Measurements from ENCODE around the gene TBC1D23.
"Not testable (repeated sequence)": the region's sequence is repeated elsewhere in the genome, so short reads cannot be mapped to it uniquely, and the experiment has no call there.

TBC1D23 gene

DNA sequence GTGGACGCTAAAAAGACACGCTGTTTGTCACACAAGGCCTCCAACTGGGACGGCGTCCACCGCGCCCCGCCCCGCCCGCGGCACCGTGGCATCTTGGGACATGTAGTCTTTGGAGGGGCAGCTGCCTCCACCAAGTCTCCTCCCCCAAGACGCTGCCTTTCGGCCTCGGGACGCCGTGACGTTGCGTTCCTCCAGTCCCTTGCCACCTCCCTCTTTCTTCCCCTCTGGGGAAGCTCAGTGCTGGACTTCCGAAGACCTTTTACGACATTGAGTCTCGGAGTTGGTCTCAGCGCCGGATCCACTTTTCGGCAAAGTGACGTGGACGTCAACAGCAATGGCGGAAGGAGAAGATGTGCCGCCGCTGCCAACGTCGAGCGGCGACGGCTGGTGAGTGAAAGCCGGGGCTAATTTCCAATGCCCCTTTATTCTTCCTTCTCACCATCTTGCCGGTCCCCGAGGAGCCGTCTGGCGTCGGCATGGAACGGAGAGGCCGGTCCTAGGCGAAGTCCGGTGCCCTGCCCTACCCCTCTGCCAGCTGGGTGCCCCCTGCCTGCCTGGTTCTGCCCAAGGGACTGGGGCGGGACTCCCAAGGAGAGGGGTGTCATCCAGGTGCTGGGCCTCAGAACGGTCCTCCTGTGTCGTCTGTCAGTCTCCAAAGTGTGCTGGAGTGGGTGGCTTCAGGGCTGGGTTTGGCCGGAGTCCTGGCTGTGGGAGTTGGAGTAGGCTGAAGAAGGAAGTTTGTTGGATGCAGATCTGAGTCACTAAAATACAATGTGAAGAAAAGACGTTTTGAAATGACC, at the start of gene TBC1D23:
Gene TBC1D23, plus strand, starts transcription at position 308 of the 800 bp plus-strand sequence. Its CDS starts 27 bp downstream, at position 335.
- peak; percentile 97 for DNase-seq

DNA sequence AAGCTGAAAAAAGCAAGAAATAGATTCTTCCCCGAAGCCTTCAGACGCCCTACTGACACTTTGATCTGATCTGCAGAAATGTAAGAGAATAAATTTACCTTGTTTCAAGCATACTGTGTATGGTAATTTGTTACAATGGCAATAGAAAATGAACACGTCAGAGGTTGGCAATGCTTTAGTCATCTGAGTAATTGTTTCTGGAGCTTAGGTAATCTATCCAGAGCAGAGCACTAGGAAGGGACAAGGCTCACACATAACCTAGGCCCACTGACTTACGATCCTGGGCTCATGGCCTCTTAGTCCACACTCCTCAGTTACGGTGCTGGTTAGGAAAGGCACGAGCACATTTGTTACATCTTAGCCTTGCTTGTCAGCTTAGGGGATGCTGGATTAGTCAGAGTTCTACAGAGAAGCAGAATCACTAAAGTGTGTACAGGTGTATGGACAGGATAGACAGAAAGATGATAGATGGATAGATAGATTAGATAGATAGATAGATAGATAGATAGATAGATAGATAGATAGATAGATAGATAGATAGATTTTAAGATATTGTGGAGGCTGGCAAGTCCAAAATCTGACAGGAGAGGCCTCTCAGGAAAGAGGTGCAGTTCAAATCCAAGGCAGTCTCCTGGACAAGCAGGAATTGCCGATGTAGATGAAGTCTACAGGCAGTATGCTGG, 46.8 kb upstream of the TBC1D23 start:
- DNase-seq, result no peak

DNA sequence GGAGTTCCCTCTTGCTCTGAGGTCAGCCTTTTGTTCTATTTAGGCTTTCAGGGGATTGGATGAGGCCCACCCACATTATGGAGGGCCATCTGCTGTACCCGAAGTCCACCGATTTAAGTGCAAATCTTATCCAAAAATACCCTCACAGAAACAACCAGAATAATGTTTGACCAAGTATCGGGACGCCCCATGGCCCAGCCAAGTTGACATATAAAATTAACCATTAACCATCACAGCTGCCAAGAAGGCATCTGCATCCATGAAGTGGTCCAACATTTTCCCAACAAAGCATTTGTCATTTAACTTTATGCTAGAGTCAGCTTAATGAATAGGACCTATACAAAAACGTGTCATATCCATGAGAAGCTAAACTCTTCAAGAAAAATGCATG, 46.2 kb upstream of the TBC1D23 start:
- DNase-seq, result no peak

DNA sequence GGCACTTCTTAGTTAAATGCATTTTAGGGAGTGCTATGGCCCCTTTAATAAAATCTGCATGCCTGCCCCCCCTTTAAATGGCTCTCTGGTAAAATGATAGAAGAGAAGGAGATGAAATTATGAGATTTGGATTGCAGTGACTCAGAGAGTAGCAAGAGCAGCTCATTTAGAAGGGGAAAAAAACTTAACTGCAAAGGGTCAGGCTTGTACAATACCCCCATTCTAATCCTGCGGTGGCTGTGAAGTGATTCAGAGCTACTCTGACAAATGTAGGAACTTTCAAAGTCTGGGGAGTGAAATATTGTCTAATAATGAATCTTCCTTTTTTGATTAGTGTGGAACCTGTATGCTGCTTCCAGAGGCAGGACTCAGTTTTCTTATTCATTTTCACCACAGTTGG, 44.1 kb upstream of the TBC1D23 start:
- DNase-seq, result no peak

DNA sequence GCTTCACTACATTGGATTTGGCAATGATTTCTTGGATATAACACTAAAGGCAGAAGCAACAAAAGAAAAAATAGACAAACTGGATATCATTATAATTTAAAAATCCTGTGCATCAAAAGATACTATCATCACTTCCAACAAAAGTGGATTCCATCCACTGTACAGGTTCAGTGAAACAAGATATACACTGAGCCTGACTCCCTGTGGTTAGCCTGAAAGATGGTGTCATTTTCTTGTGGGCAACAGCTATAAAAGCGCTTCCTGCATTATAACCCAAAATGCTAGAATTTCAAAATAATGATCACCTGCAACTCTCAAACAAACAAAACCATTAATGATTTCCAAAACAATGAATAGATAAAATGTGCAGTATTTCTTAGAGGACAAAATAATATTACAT, 39.6 kb upstream of the TBC1D23 start:
- no peak for DNase-seq

DNA sequence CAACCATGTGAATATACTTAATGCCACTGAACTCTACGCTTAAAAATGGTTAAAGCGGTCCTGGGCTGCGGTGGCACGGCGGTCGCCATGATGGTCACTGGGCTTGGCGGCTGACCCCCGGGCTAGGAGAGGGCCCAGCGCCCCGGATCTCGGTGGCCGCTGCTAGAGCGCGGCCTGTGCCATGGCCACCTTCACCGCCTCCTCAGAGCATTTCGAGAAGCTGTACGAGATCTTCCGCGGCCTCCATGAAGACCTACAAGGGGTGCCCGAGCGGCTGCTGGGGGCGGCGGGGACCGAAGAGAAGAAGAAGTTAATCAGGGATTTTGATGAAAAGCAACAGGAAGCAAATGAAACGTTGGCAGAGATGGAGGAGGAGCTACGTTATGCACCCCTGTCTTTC, 35.6 kb upstream of the TBC1D23 start:
- DNase-seq, result no peak

DNA sequence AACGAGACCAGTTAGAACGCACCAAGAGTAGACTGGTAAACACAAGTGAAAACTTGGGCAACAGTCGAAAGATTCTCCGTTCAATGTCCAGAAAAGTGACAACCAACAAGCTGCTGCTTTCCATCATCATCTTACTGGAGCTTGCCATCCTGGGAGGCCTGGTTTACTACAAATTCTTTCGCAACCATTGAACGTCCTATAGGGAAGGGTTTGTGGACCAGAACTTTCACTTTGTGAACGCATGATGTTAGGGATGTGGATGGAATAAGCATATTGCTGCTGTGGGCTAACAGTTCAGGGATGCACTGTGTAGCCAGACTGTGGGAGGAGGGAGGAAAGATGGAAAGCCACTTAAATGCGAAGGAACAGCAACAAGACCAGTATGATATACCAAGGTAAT, 34.9 kb upstream of the TBC1D23 start:
- no peak for DNase-seq

DNA sequence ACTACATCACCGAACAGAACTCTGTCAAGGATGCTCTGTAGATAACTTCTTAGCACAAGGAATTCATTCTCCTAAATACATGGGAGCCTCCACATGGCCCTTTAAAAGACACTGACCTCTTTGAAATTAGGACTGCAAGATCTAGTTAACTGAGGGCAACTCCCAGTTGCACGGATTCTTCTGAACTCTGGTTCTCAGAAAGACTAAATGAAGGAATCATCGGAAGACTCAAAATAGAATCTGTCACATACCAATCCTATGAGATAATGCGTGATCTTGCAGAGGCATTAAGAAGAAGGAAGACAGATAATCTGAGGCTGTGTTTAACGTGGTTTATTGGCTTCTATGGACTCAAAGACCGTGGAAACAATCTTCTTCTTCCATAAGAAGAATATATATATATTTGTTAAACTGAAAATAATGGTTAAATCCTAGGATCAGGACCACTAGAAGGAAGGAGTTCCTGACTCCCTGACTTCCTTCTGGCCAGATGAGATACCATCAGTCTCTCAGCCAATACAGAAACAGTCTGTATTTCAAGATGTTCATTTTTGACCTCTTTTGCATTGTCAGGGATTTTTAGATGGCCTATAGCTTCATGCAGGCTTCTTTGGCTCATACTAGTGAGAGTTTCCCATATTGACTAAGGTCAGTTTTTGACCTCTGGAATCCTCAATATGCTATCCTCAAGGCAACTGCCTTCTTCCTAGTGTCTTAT, 33.9 kb upstream of the TBC1D23 start:
- no peak for DNase-seq

DNA sequence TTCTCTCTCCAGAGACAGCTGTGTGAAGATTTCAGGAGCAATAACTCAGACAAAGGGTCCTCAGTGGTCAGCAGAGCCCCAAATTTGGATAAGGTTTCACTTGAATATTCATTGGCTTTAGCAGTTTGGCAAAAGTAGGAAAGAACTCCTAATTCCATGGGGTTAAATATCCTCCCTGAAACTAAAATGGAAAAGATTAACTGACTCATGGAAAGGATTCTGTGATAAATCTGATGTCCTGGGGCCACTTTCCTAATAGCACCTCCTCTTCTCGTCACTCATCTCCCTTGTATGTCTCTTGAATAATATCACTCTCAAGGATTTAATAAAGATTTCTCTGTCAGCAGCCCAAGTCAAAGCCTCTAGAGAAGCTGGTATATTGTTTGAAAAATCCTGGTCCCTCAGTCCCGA, 33.3 kb upstream of the TBC1D23 start:
- no peak for DNase-seq

DNA sequence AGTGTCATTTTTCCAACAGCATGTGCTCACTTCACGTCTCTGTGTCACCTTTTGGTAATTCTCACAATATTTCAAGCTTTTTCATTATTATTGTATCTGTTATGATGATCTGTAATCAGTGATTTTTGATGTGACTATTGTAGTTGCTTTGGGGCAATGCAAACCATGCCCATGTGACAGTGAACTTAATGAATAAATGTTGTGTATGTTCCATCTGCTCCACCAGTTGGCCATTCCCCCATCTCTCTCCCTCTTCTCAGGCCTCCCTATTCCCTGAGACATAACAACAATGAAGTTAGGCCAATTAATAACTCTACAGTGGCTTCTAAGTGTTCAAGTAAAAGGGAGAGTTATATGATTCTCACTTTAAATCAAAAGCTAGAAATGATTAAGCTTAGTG, 32.5 kb upstream of the TBC1D23 start:
- no peak for DNase-seq

DNA sequence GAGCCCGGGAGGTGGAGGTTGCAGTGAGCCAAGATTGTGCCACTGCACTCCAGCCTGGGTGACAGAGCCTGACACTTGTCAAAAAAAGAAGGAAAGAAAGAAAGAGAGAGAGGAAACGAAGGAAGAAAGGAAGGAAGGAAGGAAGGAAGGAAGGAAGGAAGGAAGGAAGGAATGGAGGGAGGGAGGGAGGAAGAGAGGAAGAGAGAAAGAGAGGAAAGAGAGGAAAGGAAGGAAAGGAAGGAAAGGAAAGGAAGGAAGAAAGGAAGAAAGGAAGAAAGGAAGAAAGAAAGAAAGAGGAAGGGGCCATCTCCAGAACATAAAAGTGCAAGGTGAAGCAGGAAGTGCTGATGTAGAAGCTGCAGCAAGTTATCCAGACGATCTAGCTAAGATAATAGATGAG, 31.6 kb upstream of the TBC1D23 start:
- DNase-seq, result not testable (repeated sequence)

DNA sequence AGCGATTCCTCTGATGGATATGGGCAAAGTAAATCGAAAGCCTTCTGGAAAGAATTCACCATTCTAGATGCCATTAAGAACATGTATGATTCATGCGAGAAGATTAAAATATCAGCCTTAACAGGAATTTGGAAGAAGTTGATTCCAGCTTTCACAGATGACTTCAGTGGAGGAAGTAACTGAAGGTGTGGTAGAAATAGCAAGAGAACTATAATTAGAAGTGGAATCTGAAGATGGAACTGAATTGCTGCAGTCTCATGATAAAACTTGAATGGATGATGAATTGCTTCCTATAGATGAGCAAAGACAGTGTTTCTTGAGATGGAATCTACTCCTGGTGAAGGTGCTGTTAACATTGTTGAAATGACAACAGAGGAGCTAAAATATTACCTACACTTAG, 30.1 kb upstream of the TBC1D23 start:
- no peak for DNase-seq

DNA sequence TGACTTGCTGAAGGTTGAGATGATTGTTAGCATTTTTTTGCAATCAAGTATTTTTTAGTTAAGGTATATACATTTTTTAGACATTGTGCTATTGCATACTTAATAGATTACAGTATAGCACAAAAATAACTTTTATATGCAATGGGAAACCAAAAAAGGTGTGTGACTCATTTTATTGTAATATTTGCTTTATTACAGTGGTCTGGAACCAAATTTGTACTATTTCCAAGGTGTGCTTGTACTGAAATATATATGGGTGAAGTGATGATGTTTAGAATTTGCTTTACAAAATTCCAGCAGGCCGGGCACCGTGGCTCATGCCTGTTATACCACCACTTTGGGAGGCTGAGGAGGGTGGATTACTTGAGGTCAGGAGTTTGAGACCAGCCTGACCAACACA, 29.1 kb upstream of the TBC1D23 start:
- no peak for DNase-seq

DNA sequence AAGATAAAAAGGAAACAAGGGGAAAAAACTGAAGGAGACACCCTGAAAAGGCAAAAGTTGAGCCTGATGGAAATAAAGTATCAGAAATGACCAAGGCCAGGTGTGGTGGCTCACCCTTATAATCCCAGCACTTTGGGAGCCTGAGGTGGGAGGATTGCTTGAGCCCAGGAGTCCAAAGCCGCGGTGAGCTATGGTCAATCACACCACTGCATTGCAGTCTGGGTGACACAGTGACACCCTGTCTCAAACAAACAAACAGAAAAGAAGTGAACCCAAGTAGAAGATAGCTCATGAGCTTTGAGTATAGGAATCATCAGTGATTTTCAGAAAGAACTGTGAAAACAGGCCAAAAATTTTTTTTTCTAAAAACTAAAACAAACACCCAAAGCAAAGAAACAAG, 26.4 kb upstream of the TBC1D23 start:
- DNase-seq, result no peak

DNA sequence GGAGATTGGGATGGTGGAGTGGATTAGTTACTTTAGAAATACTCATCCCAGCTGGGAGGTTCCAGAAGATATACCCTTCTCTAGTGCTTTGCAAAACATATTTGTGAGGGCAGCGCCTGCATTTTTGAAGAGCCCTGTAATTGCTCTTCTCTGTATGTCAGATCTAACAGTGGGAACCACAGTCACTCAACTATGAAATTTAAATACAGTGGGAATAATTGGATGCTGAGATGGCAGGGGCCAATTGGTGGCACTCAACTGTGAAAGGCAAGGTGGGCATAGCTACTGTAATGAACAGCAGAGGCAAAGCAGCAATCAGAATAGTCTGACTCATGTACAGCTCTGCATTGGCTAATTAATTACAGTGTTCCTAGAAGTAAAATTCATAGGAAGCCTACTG, 22.2 kb upstream of the TBC1D23 start:
- DNase-seq, result no peak

DNA sequence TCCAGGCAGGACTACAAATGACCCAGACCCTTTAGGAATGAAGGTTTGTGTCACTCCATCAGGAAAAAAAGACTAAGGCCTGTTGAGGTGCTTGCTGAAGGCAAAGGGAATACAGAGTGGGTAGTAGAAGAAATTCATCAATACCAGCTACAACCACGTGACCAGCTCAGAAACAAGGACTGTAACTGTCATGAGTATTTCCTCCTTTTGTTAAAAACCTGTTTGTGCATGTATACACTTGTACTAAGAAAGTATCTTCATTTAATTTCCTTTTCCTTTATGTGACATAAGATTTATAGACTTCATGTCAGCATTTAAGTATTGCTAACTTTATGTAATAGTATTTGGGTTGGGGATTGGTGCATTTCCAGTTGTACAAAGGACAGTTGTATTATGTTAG, 18.3 kb upstream of the TBC1D23 start:
- DNase-seq, result not testable (repeated sequence)

DNA sequence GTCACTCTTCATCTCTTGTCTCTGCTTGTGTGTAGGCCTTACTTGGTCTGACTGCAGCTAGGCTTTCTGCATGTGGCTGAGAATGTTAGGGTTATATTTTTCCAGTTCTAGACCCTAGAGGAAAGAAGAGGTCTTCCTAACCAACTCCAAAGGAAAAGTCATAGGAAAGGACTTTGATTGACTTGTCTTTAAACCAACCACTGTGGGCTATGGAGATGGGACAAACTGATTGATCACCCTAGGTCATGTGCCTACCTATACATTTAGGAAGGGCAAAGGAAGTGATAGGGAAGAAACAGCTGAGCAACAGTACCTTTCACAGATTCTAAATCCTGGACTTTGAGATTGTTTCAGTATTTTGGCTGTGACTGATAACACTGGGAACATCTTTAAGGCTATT, 16.5 kb upstream of the TBC1D23 start:
- no peak for DNase-seq

DNA sequence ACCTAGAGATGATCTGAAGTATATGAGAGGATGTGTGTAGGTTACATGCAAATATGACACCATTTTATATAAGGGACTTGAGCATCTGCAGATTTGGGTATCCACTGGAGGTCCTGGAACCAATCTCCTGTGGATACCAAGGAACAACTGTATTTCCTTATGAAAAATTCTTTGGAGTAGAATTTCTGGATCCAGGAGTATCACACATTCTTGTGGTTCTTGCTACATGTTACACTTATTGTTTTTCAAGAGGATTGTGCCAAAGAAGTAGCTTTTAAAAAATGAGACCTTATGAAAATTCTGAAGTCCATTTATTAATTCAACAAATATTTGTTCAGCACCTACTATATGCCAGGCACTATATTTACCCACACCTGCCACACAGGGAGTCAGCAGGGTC, 15.7 kb upstream of the TBC1D23 start:
- DNase-seq, result no peak

DNA sequence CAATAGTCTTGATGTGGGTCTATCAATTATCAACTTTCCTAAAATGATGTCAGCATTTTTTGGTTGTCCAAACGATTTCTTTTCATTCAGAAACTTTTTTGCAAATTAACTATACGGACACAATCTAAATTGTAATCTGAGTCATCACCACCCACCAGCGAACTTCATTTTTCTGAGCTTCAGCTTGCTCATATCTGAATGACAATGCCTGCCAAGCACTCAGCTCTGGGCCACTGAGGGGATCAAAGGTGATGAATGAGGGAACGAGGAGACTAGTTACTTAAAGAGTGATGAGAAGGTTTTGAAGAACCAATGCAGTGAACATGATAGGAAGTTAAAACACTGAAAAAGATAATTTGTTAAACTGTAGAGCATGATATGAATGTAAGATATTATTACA, 14.9 kb upstream of the TBC1D23 start:
- peak; percentile 22 for DNase-seq

DNA sequence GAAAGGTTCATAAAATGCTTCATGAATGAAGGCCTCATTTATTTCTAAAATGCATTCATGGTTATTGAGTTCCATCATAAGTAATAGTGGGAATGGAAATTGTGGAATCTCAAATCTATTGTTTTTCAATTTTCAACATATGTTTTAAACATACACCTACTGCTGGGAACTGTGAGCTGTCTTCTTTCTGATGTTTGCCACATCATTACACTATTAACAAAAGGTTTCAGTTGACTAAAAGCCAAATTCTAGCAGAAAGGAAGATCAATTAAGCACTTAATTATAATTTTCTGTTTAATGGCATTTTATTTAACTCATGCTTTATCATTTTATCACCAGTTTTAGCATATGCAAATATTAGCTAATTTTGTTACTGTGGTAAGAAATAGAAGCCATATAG, 13.8 kb upstream of the TBC1D23 start:
- no peak for DNase-seq

DNA sequence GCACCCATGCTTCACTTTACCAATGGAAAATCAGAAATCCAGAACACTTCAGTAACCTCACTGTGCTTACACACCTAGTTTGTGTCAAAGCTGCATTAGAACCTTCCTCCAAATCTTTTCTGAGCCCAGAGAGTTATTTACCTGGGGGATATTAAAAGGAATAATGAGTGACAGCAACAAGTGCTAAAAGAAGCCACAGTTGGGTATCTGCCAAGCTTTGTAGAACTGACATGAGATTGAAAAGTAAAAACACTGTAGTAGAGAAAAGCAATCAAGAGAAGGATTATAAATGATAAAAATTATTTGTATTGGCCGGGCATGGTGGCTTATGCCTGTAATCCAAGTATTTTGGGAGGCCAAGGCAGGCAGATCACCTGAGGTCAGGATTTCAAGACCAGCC, 8.8 kb upstream of the TBC1D23 start:
- no peak for DNase-seq

DNA sequence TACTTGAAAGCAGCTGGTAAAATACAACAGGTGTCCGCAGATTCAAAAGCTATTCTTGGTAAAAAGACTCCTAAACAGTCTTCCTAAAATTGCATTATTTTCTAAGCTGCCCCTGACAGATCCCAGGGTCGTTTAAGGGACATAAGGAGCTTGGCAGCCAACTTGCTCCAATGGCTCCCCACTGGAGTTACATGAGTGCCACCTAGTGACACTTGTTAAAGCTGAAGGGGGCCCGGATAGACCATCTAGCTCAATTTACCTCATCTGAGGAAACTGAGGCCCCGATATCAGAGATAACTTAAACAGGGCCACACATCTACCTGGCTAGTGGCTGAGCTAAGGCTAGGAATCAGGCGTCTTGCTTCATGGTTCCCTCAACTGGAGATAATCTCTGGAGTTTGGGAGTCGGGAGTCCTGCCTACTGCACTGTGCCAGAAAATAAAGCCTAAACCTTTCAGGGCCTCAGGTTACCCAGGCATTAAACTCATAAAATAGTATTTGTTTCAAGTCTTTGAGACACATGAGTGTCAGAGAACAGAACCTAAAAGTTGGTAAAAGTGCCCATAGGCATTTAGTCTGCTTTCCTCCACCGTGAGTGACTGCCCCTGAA, 6.5 kb upstream of the TBC1D23 start:
- peak; percentile 36 for DNase-seq

DNA sequence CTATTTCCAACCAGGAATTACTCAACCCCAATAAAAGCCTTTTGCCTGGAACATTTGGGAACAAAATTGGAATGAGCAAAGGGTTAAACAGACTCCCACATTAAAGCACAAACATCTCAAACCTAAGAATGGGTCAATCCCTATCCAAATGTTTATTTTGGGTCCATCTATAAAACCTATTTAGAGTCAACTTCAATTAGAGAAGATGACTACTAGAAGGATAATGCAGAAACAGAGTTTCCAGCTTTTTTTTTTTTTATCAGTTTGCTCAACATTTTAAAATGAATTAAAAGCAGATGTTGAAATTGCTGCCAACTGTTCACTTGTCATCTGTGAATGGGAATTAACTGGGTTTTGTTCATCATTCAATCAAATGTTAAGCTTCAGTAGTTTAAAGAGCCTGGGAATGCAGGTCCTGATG, 4.1 kb upstream of the TBC1D23 start:
- DNase-seq, result no peak

DNA sequence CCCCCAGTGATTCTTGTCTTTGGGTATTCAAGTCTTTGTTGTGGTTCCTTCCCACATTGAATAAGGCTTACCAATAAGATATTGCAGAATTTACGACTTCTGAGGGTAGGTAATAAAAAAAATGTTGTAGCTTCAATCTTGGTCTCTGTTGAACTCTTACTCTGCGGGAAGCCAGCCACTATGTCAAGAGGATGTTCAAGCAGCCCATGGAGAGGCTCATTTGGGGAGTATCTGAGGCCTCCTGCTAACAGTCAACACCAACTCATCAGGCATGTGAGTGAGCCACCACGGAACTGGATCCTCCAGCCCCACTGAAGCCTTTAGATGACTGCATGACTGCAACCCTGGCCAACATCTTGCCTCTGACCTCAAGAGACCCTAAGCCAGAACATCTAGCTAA, 3.2 kb upstream of the TBC1D23 start:
- DNase-seq, result no peak
